ENCODE results near the gene RAB31.

RAB31 gene

GRCh38 chr18:9810299-9810698 lies 102.2 kb downstream of the RAB31 start:
- in situ Hi-C loops (cut with MboI; ENCODE audit: low sequenced_read_pairs, unreplicated experiment), result no loop called here
- TF ChIP-seq, protein P1, sequence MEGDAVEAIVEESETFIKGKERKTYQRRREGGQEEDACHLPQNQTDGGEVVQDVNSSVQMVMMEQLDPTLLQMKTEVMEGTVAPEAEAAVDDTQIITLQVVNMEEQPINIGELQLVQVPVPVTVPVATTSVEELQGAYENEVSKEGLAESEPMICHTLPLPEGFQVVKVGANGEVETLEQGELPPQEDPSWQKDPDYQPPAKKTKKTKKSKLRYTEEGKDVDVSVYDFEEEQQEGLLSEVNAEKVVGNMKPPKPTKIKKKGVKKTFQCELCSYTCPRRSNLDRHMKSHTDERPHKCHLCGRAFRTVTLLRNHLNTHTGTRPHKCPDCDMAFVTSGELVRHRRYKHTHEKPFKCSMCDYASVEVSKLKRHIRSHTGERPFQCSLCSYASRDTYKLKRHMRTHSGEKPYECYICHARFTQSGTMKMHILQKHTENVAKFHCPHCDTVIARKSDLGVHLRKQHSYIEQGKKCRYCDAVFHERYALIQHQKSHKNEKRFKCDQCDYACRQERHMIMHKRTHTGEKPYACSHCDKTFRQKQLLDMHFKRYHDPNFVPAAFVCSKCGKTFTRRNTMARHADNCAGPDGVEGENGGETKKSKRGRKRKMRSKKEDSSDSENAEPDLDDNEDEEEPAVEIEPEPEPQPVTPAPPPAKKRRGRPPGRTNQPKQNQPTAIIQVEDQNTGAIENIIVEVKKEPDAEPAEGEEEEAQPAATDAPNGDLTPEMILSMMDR (IDR thresholded peaks at IDR 0.05; ENCODE audit: borderline replicate concordance, control extremely low read depth, extremely low read depth, insufficient read depth, missing control alignments), result no peak
- no peak for DNase-seq (ENCODE audit: low spot score)

- TF ChIP-seq, protein P1 (IDR thresholded peaks at IDR 0.05; ENCODE audit: borderline replicate concordance, control extremely low read depth, extremely low read depth, insufficient read depth, missing control alignments), result no peak
- DNase-seq (ENCODE audit: low spot score), result no peak
- in situ Hi-C loops (cut with MboI; ENCODE audit: low sequenced_read_pairs, unreplicated experiment), result no loop called here
Observed at GRCh38 chr18:9810994-9811705, 103.0 kb downstream of the RAB31 start.

DNA sequence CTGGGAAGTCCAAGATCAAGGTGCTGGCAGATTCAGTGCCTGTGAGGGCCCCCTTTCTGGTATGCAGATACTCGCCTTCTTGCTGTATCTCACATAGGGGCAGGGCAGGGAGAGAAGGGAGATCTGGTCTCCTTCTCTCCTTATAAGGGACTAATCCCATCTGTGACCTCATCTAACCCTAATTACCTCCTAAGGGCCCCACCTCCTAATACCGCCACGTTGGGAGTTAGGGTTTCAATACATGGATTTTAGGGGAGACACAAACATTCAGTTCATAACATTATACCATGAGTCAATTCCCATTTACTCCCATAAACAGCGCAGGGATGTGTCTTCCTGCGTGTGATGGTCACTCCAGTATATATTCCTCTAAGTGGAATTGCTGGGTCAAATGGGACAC lies 103.9 kb downstream of the RAB31 start:
- DNase-seq (ENCODE audit: low spot score), result no peak
- in situ Hi-C loops (cut with MboI; ENCODE audit: low sequenced_read_pairs, unreplicated experiment), result no loop called here
- TF ChIP-seq, protein P1 (IDR thresholded peaks at IDR 0.05; ENCODE audit: borderline replicate concordance, control extremely low read depth, extremely low read depth, insufficient read depth, missing control alignments), result no peak

DNA sequence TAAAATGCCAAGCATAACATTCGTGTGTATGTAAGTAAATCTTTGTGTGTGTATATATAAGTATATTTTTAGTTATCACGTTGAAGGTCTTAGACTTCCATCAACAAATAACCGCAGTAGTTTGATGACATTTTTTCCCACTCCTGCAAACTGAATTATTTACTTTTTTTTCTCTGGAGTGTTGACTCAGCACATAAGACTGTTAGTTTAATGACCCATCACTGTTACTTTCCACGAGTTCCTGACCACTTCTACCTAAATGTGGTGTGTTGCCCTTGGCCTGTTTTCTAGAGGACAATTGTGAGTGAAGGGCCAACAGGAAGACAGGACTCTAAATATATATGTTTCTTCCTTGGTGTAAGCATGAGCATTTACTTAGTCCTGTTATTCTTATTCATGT lies 106.3 kb downstream of the RAB31 start:
- TF ChIP-seq, protein P1 (IDR thresholded peaks at IDR 0.05; ENCODE audit: borderline replicate concordance, control extremely low read depth, extremely low read depth, insufficient read depth, missing control alignments), result no peak
- DNase-seq (ENCODE audit: low spot score), result no peak
- in situ Hi-C loops (cut with MboI; ENCODE audit: low sequenced_read_pairs, unreplicated experiment), result no loop called here

GRCh38 chr18:9817286-9817685 lies 109.2 kb downstream of the RAB31 start:
- in situ Hi-C loops (cut with MboI; ENCODE audit: low sequenced_read_pairs, unreplicated experiment), result no loop called here
- TF ChIP-seq, protein P1 (IDR thresholded peaks at IDR 0.05; ENCODE audit: borderline replicate concordance, control extremely low read depth, extremely low read depth, insufficient read depth, missing control alignments), result no peak
- DNase-seq (ENCODE audit: low spot score), result no peak

GRCh38 chr18:9817725-9818422 lies 109.8 kb downstream of the RAB31 start:
- no peak for DNase-seq (ENCODE audit: low spot score)

More at GRCh38 chr18:9817725-9818422, 109.8 kb downstream of the RAB31 start:
- TF ChIP-seq, protein P1 (IDR thresholded peaks at IDR 0.05; ENCODE audit: borderline replicate concordance, control extremely low read depth, extremely low read depth, insufficient read depth, missing control alignments), result no peak
- in situ Hi-C loops (cut with MboI; ENCODE audit: low sequenced_read_pairs, unreplicated experiment), result no loop called here
